ENCODE measurements around the gene MLYCD.

The MLYCD gene

GRCh38 chr16:83954577-83955016 is 55.7 kb downstream of the MLYCD start:
- no peak for DNase-seq (ENCODE audit: low read depth in 2 of 2, low spot score in 1 of 2)

GRCh38 chr16:83955218-83956130 is 56.6 kb downstream of the MLYCD start:
- DNase-seq (ENCODE audit: low read depth in 2 of 2, low spot score in 1 of 2), result no peak

GRCh38 chr16:83956336-83957289 is 57.7 kb downstream of the MLYCD start:
- DNase-seq (ENCODE audit: low read depth in 2 of 2, low spot score in 1 of 2), result peak; percentile 32 to 35

- no peak for DNase-seq (ENCODE audit: low read depth in 2 of 2, low spot score in 1 of 2)
Measured at GRCh38 chr16:83957296-83957855, 58.5 kb downstream of the MLYCD start.

- DNase-seq (ENCODE audit: low read depth in 2 of 2, low spot score in 1 of 2), result no peak
Measured at GRCh38 chr16:83958137-83958845, 59.4 kb downstream of the MLYCD start.

- DNase-seq (ENCODE audit: low read depth in 2 of 2, low spot score in 1 of 2), result no peak
Measured at GRCh38 chr16:83958846-83959565, 60.1 kb downstream of the MLYCD start.

GRCh38 chr16:83959656-83960434 is 60.9 kb downstream of the MLYCD start:
- DNase-seq (ENCODE audit: low read depth in 2 of 2, low spot score in 1 of 2), result no peak

- DNase-seq (ENCODE audit: low read depth in 2 of 2, low spot score in 1 of 2), result no peak
Measured at GRCh38 chr16:83960521-83961249, 61.8 kb downstream of the MLYCD start.

GRCh38 chr16:83961591-83961990 is 62.7 kb downstream of the MLYCD start:
- no peak for DNase-seq (ENCODE audit: low read depth in 2 of 2, low spot score in 1 of 2)

GRCh38 chr16:83963277-83964119 is 64.6 kb downstream of the MLYCD start:
- no peak for DNase-seq (ENCODE audit: low read depth in 2 of 2, low spot score in 1 of 2)

GRCh38 chr16:83964684-83965443 is 65.9 kb downstream of the MLYCD start:
- DNase-seq (ENCODE audit: low read depth in 2 of 2, low spot score in 1 of 2), result no peak

GRCh38 chr16:83965444-83966152 is 66.7 kb downstream of the MLYCD start:
- DNase-seq (ENCODE audit: low read depth in 2 of 2, low spot score in 1 of 2), result no peak

GRCh38 chr16:83966153-83966696 is 67.3 kb downstream of the MLYCD start:
- DNase-seq (ENCODE audit: low read depth in 2 of 2, low spot score in 1 of 2), result no peak

- no peak for DNase-seq (ENCODE audit: low read depth in 2 of 2, low spot score in 1 of 2)
Measured at GRCh38 chr16:83967091-83967490, 68.2 kb downstream of the MLYCD start.

GRCh38 chr16:83967838-83968305 is 69.0 kb downstream of the MLYCD start, which contains the start of gene NECAB2:
NECAB2 (plus strand) TSS chr16:83968244; CDS start chr16:83968649, 405 bp downstream.
- no peak for DNase-seq (ENCODE audit: low read depth in 2 of 2, low spot score in 1 of 2)

- no peak for DNase-seq (ENCODE audit: low read depth in 2 of 2, low spot score in 1 of 2)
Measured at GRCh38 chr16:83968306-83968851, 69.5 kb downstream of the MLYCD start.

All from stimulated activated CD8-positive, alpha-beta memory T cell treated with anti-CD3 and anti-CD28 coated beads, Interleukin-4, amount 100 ng/mL, for 4 hours (primary cell).